Limb (tissue), 2 donors: Measurements from ENCODE around the gene SNX9.
"Not testable (repeated sequence)": the region's sequence is repeated elsewhere in the genome, so short reads cannot be mapped to it uniquely, and the experiment has no call there.

Experiments used
- DNase-seq, 2 donors: peaks; one replicate each; pipeline ENCODE4 v3.0.0-alpha.2; 2016; ENCODE audit errors: extremely low spot score in 2 of 2

Gene SNX9

GRCh38 chr6:157830354-157831017, 7.4 kb downstream of the SNX9 start:
- DNase-seq = no peak

GRCh38 chr6:157831018-157831369, 7.9 kb downstream of the SNX9 start:
- DNase-seq = no peak

GRCh38 chr6:157831424-157832249, 8.6 kb downstream of the SNX9 start:
- DNase-seq = no peak

- no peak for DNase-seq
Observed at GRCh38 chr6:157832250-157832967, 9.4 kb downstream of the SNX9 start.

- DNase-seq = no peak
Observed at GRCh38 chr6:157834549-157834948, 11.5 kb downstream of the SNX9 start.

- no peak for DNase-seq
Observed at GRCh38 chr6:157838718-157839430, 15.8 kb downstream of the SNX9 start.

GRCh38 chr6:157839606-157840005, 16.6 kb downstream of the SNX9 start:
- no peak for DNase-seq

GRCh38 chr6:157840261-157840660, 17.2 kb downstream of the SNX9 start:
- DNase-seq = no peak

GRCh38 chr6:157840776-157841175, 17.7 kb downstream of the SNX9 start:
- no peak for DNase-seq

GRCh38 chr6:157841211-157841840, 18.3 kb downstream of the SNX9 start:
- no peak for DNase-seq

GRCh38 chr6:157842212-157842611, 19.2 kb downstream of the SNX9 start:
- DNase-seq = no peak

GRCh38 chr6:157844196-157844595, 21.1 kb downstream of the SNX9 start:
- not testable (repeated sequence) for DNase-seq

GRCh38 chr6:157845493-157846259, 22.6 kb downstream of the SNX9 start:
- DNase-seq = no peak

GRCh38 chr6:157847846-157848245, 24.8 kb downstream of the SNX9 start:
- no peak for DNase-seq

- DNase-seq = no peak
Observed at GRCh38 chr6:157848693-157849092, 25.6 kb downstream of the SNX9 start.

- DNase-seq = no peak
Observed at GRCh38 chr6:157849288-157850017, 26.4 kb downstream of the SNX9 start.

GRCh38 chr6:157850030-157850429, 27.0 kb downstream of the SNX9 start:
- DNase-seq = no peak

GRCh38 chr6:157853018-157853805, 30.2 kb downstream of the SNX9 start:
- DNase-seq = no peak

GRCh38 chr6:157853902-157854502, 31.0 kb downstream of the SNX9 start:
- DNase-seq = no peak
